IPS-18a (cell line): ENCODE results near the gene HS6ST1.

ENCODE experiments used
- H3K27ac ChIP-seq: one replicate; pipeline ENCODE4 v1.5.1; 2013; ENCODE audit warnings: low read length
- H3K27me3 ChIP-seq: one replicate; pipeline ENCODE4 v1.6.1; 2013; ENCODE audit warnings: mild to moderate bottlenecking, low read length; ENCODE audit not compliant: control insufficient read depth, insufficient read depth
- H3K36me3 ChIP-seq: one replicate; pipeline ENCODE4 v1.6.1; 2013; ENCODE audit warnings: low read depth, low read length; ENCODE audit not compliant: control insufficient read depth
- H3K4me1 ChIP-seq: one replicate; pipeline ENCODE4 v1.6.1; 2013; ENCODE audit warnings: low read depth, low read length; ENCODE audit not compliant: control insufficient read depth
- H3K4me3 ChIP-seq: one replicate; pipeline ENCODE4 v1.5.1; 2013; ENCODE audit warnings: low read length
- H3K9ac ChIP-seq: one replicate; pipeline ENCODE4 v1.6.1; 2013; ENCODE audit warnings: mild to moderate bottlenecking, low read length, moderate library complexity
- H3K9me3 ChIP-seq: one replicate; pipeline ENCODE4 v1.6.1; 2013; ENCODE audit warnings: low read depth, low read length; ENCODE audit not compliant: control insufficient read depth

Gene HS6ST1

DNA sequence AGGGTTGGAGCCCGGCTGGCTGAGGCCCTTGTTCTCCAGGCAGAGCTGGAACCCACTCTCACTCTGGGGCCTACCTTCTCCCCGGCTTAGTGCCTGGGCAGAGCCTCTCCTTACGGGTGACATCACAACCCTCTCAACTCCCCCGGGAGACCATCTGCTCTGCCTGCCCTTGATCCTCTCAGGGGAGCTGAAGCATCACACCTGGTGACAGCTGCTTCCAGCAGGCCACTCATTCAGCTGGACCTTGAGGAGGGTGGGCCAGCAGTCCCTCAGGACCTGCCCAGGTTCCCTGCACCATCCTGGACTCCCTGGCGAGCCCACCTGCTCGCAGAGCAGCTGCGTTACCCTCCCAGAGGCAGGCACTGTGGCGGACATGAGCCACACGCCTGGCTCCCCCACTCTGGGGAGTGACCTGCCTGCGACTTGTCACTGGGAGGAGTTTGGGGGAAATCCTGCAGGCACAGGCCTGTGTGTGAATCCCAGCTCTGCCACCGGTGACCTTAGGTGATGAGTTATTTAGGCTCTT is 13.1 kb downstream of the HS6ST1 start:
- peaks cover 22% of the 10 kb centered on the region for H3K4me1 ChIP-seq
- no peak overlapping the region for H3K4me3 ChIP-seq
- H3K27ac ChIP-seq, result no peak overlapping the region
- no peaks in the 10 kb centered on the region for H3K27me3 ChIP-seq
- no peaks in the 10 kb centered on the region for H3K9me3 ChIP-seq
- no peaks in the 10 kb centered on the region for H3K36me3 ChIP-seq
- H3K9ac ChIP-seq, result no peak overlapping the region

DNA sequence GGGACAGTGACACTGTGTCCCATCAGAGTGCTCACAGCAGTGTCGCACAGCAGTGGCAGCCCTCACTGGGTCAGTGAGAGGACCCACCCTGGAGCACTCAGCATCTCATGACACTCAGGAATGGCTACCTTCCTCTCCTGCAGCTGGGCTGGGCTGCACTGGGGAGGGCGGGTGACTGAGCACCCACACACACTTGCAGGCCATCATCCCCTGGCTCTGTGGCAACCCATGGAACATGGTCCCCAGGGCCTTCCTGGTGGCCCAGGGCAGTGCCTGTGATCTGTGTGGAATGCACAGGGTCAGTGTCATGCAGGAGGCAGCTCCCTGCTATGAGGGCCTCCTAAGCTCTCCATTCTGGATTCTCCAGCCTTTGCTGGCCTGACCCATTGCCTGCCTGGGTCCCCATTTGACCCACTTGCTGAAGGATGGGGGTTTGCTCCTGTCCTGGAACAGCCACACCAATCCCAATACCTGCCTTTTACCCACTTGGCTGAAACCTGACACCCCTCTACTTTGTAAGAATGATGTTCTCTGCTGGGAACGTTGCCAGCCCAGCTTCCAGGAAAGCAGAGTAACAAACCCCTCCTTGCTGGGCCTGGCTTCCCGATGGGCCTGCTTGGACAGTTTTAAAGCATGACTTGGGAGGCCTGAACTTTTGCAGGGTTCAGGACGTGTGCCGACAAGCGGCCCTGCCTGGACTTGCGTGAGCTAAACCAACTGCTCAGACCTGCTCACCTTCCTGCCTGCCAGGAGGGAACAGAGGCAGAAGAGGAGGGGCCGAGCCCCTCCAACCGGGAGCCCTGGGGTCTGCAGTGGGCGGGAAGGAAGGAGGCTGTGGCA is 13.7 kb downstream of the HS6ST1 start:
- Histone ChIP-seq H3K9ac (no peak overlapping the region), H3K4me1 (peaks cover 22% of the 10 kb centered on the region), H3K27me3 (no peaks in the 10 kb centered on the region)

DNA sequence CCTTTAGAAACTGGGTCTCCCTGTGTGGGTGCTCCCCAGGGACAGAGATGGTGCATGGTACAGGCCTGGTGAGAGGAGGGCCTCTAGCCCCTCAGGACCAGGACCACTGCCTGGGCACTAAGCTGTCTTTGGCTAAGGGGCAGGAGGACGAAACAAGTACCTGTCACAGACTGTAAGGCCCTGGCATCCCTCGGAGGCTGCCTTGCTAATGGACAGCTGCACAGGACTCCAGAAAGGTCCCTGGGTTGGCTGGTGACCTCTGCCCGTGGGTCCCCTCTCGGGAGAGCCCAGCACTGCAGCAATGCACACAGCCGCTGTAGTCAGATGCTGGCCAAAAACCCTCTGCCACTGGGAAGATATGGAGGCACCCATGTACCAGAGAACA is 14.3 kb downstream of the HS6ST1 start:
- Histone ChIP-seq H3K9me3 (no peaks in the 10 kb centered on the region), H3K4me1 (peaks cover 22% of the 10 kb centered on the region), H3K27ac (no peak overlapping the region), H3K36me3 (no peaks in the 10 kb centered on the region), H3K27me3 (no peaks in the 10 kb centered on the region), H3K9ac (no peak overlapping the region), H3K4me3 (no peak overlapping the region)

More for the DNA sequence above, 13.7 kb downstream of the HS6ST1 start:
- Histone ChIP-seq H3K27ac (no peak overlapping the region), H3K4me3 (no peak overlapping the region), H3K36me3 (no peaks in the 10 kb centered on the region), H3K9me3 (no peaks in the 10 kb centered on the region)

GRCh38 chr2:128303911-128304310 is 14.8 kb downstream of the HS6ST1 start:
- no peak overlapping the region for H3K9ac ChIP-seq
- no peaks in the 10 kb centered on the region for H3K27me3 ChIP-seq
- H3K36me3 ChIP-seq, result no peaks in the 10 kb centered on the region
- no peaks in the 10 kb centered on the region for H3K9me3 ChIP-seq
- no peak overlapping the region for H3K4me3 ChIP-seq
- H3K4me1 ChIP-seq, result peaks cover 22% of the 10 kb centered on the region
- no peak overlapping the region for H3K27ac ChIP-seq

DNA sequence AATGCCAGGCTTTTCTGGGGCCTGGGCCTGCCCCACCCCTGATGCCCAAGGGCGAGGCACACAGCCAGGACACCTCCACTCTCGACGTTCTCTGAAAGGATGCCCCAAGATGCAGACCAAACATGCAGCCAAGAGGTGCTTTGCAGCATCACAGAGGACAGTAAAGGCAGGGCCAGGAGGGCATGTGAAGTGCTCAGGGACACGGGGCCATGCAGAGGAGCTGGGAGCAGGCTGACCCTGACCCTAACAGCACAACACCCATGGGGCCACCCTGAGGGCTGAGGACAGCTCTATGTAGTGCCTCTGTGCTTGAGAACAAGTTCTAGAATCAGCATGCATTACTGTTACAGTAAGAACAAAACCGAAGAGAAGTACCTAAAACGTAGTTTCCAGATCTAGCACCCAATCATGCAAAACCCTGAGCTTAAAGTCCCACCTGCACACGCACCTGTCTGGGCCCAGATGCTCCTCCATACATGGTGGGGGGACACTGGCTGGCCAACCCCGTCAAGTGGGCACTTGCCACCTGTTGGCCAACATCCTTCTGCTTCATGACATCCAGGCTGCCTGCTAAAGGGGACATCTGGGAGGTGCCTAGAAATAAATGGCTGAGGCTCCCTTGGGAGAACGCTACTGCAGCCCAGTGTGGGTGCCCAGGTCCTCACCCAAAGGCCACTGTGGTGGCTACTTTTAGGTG is 15.4 kb downstream of the HS6ST1 start:
- Histone ChIP-seq H3K4me1 (peaks cover 22% of the 10 kb centered on the region), H3K36me3 (no peaks in the 10 kb centered on the region), H3K4me3 (no peak overlapping the region)

DNA sequence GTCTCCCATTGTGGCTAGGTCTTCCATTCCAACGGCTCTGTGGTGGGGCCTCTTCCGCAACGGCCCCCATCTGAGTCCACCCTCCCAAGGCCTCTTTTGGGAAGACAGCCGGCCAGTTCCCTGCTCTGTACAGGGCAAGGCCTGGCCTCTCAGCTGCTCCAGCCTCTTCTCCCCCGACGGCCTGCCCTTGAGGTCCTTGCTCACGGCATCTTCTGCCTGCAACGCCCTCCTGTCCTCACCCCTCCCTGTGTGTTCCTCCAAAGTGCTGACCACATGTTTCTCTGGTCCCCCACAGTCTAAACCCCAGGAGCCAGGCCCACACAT is 16.0 kb downstream of the HS6ST1 start:
- H3K36me3 ChIP-seq, result no peaks in the 10 kb centered on the region
- H3K9me3 ChIP-seq, result no peaks in the 10 kb centered on the region
- H3K4me1 ChIP-seq, result peaks cover 22% of the 10 kb centered on the region

More for the DNA sequence above, 15.4 kb downstream of the HS6ST1 start:
- Histone ChIP-seq H3K27me3 (no peaks in the 10 kb centered on the region), H3K27ac (no peak overlapping the region), H3K9me3 (no peaks in the 10 kb centered on the region), H3K9ac (no peak overlapping the region)

DNA sequence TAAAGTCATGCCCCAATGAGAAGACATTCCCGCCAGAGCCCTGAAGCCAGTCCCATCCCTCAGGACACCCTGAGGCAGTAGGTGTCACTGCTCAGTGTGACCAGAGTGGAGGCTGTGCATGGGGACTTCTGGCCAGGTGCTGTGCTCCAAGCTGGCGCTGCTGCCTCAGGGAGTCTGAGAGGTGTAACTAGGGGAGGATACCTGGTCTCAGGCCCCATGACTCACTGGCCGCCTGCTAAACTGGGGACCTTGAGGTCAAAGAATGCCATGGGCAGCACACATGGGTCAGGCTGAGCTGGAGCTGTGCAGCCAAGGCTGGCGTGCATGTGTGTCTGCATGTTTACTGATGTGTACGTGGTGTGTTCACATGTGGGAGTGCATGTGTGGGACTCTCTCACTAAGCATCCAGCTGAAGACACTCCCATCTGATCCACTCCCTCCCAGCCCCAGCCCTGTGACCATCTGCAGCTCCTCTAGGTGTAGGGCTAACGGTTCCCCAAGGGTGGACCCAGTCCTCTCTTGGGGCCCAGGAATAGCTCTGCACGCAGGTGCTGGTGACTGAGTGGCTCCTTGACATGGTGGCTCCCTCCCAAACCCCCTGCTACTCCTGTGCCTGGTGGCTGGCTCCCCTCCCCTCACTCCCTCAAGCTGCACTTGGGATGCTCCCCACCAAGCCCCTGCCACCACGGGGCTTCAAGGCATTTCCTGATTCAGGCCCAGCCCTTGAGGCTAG is 16.5 kb downstream of the HS6ST1 start:
- H3K4me1 ChIP-seq, result peaks cover 22% of the 10 kb centered on the region
- no peaks in the 10 kb centered on the region for H3K36me3 ChIP-seq
- H3K27me3 ChIP-seq, result no peaks in the 10 kb centered on the region
- H3K4me3 ChIP-seq, result no peak overlapping the region
- H3K9me3 ChIP-seq, result no peaks in the 10 kb centered on the region
- no peak overlapping the region for H3K9ac ChIP-seq
- H3K27ac ChIP-seq, result no peak overlapping the region

More for the DNA sequence above, 16.0 kb downstream of the HS6ST1 start:
- H3K4me3 ChIP-seq, result no peak overlapping the region
- no peak overlapping the region for H3K27ac ChIP-seq
- H3K27me3 ChIP-seq, result no peaks in the 10 kb centered on the region
- no peak overlapping the region for H3K9ac ChIP-seq

GRCh38 chr2:128301501-128301966 is 17.1 kb downstream of the HS6ST1 start:
- no peaks in the 10 kb centered on the region for H3K36me3 ChIP-seq
- peaks cover 20% of the 10 kb centered on the region for H3K4me1 ChIP-seq
- H3K4me3 ChIP-seq, result no peak overlapping the region
- no peaks in the 10 kb centered on the region for H3K9me3 ChIP-seq
- no peak overlapping the region for H3K9ac ChIP-seq
- no peaks in the 10 kb centered on the region for H3K27me3 ChIP-seq
- no peak overlapping the region for H3K27ac ChIP-seq

DNA sequence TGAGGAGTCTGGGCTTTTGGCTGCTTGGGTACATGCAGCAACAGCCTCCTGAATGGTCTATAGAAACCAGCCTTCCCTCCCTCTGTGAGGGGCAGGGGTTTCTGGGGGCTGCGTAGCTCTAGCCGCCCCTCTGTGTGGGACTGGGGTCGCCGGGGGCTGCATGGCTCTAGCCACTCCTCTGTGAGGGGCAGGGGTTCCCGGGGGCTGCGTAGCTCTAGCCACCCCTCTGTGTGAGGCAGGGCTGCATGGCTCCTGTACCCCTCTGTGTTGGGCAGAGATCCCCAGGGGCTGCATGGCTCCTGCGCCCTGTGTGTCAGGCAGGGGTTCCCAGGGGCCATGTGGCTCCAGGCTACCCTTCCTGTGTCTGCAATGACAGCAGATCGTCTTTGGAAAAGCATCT is 17.6 kb downstream of the HS6ST1 start:
- no peak overlapping the region for H3K4me3 ChIP-seq
- no peaks in the 10 kb centered on the region for H3K9me3 ChIP-seq
- no peak overlapping the region for H3K27ac ChIP-seq
- H3K9ac ChIP-seq, result no peak overlapping the region
- H3K4me1 ChIP-seq, result peaks cover 16% of the 10 kb centered on the region
- H3K36me3 ChIP-seq, result no peaks in the 10 kb centered on the region
- H3K27me3 ChIP-seq, result no peaks in the 10 kb centered on the region

- no peak overlapping the region for H3K27ac ChIP-seq
- peaks cover 9% of the 10 kb centered on the region for H3K4me1 ChIP-seq
- no peak overlapping the region for H3K9ac ChIP-seq
Measured at GRCh38 chr2:128300151-128301020, 18.3 kb downstream of the HS6ST1 start.

More at GRCh38 chr2:128300151-128301020, 18.3 kb downstream of the HS6ST1 start:
- H3K4me3 ChIP-seq, result no peak overlapping the region
- no peaks in the 10 kb centered on the region for H3K9me3 ChIP-seq
- H3K27me3 ChIP-seq, result no peaks in the 10 kb centered on the region
- no peaks in the 10 kb centered on the region for H3K36me3 ChIP-seq
